CD4-positive, alpha-beta T cell treated with Interleukin-6 for 4 hours (primary cell): ENCODE results near the gene TSSC4.

Experiments used
- DNase-seq: peaks from one replicate; pipeline ENCODE4 v3.0.0-alpha.2; 2020; ENCODE audit warnings: mixed read lengths

Gene TSSC4

DNA sequence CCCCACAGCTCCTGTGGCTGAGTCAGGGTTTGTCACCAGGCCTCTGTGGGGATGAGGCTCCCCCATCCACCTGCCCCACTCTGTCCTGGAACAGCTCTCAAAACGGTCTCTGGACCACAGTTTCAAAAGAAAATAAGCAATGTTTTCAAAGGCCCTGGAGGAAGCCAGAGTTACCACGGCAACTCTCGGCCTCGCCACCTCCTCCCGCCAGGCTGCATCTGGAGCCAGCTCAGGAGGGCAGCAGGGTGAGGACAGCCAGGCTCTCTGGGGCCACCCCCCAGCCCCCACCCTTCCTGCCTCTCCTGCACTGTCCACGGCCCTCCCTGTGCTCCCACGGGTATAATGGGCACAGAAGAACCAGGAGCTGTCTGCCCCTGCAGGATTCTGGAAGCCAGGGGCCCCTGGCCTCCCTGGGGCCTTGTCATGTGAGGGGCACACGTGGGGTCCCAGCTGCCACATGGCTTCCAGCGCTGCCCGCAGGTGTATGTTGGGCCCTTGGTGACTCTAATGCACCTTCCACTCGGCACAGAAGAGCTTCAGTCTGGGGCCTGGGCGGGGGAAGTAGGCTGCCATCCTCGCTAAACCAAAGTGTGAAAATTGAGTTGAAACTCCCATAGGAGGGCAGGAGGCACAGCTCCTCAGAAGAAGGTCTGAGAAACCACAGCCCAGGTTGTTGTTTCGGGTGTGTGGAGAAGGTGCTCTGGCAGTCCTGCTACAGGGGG is 13.1 kb upstream of the TSSC4 start:
- no peak for DNase-seq

DNA sequence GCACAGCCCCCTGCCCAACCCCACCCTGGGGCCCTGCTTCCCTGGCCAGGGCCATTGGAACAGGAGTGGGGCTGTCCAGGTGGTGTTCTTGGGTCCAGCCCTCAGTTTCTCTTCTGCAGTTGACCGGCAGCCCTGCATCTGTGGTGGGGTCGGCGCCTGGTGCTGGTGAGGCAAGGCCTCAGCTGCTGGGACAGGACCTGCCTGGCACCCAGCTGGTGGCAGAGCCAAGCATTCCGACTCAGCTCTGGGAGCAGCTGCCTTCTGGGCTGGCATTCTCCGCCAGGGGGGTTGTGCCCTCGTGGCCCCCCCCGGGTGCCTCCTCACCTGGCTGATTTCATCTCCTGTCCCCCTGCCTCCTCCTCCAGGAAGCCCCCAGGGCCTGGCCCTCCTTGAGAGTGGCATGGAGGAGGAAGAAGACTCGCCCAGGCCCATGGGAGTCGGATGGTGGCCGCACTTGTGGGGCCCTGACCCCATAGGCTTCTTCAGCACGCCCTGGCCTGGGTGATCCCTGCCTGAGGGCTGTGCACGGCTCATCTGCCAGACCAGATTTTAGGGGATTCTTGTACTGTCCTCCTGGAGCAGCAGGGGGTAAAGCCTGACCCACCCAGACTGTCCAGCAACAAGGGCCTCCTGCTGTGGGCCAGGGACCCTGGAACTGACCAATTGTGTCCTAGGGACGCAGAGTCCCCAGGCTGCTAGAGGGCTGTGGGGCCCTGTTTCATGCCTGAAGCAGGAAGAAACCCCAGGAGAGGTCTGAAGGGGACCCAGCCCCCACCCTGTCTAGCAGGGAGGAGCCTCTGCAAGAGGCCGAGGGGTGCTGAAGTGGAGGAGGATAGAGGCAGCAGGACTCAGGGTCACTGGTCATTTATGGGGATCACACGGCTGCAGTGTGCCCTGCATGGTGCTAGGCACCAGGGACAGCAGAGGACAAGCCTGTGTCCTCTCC is 11.8 kb upstream of the TSSC4 start:
- no peak for DNase-seq

DNA sequence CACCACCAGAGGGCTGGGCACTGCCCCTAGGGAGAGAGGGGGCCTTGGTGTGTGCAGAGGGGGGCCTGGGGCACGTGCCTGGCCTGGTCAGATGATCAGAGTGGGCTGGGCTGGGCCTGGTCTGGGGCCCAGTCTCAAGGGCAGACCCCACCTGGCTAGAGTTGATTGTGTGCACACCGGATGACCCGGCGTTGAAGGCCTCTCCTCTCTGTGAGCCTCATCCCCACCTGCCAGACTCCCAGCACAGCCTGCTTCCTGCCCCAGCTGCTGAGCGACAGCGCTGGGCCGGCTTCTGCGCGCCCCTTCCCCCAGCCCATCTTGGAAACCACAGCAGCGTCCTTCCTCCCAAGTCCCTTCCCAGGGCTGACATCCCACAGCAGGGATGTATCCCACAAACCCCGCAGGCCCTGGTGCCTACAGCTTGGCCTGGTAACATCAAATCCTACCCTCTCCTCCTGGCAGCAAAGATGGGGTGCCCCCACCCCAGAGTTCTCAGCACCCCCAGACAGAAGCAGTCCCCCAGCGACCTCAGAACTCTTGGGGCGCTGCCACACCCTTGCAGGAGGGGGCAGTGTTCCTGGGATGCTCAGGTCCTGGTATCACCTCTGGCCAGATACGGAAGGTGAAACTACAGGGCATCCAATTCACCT is 11.0 kb upstream of the TSSC4 start:
- DNase-seq, result no peak

DNA sequence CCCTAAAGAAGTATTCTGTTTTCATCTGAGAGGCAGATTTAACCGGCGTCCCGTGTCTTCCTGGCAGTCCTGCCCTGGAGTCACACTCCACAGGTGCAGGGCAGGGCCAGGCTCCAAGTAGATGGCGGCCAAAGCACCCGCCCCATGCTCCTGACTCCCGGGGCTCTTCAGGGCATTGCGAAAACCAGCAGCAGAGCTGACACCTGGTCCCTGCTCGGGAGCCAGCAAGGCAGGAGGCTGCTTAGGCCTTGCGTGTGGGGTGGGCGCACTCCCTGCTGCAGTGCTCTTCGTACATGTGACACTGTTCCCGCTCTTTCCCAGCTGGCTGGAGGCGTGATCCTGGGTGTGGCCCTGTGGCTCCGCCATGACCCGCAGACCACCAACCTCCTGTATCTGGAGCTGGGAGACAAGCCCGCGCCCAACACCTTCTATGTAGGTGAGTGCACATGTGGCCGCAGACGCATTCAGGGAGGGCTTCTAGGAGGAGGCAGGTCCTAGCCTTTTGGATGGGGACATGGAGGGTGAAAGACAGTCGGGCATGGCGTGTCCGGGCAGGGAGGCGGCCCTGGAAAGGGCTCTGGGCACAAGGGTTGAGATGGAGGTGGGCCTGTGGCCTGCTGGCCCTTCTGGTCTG is 10.3 kb upstream of the TSSC4 start:
- no peak for DNase-seq

GRCh38 chr11:2390725-2391151 is 9.8 kb upstream of the TSSC4 start:
- no peak for DNase-seq

DNA sequence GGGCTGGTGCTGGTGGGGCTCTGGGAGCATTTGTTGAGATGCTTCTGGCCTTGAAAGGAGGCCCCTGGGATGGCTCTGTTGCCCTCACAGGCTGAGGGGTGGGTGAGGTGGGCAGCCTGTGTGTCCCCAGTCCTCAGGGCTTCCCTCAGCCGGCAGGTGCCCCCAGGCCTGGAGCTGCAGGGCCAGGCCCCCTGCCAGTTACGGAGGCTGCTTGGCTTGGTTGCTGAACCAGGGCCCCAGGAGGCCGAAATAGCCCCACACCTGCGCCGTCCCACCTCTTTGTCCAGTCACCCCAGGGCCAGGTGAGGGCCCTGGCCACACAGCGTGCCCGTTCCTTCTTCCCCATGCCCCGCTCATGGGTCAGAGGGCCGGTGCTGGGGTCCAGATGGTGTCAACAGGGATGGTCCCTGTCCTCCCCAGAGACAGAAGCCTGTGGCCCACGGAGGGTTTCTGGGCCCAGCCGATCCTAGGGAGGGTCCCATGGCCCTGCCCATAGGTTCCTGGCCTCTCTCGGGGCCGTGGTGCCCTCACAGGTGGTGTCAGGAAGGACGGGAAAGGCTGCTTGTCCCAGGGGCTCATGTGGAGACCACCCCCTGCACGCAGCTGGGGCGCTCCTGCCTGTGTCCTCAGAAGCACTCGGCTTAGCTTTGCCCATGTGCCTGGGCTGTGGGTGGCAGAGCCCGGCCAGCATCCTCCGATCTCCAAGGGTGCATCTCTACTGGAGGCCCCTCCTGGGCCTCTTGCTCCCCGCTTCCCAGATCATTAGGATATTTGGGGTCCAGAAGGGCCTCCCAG is 9.2 kb upstream of the TSSC4 start:
- DNase-seq, result no peak

GRCh38 chr11:2392241-2392959 is 8.2 kb upstream of the TSSC4 start:
- DNase-seq, result no peak

DNA sequence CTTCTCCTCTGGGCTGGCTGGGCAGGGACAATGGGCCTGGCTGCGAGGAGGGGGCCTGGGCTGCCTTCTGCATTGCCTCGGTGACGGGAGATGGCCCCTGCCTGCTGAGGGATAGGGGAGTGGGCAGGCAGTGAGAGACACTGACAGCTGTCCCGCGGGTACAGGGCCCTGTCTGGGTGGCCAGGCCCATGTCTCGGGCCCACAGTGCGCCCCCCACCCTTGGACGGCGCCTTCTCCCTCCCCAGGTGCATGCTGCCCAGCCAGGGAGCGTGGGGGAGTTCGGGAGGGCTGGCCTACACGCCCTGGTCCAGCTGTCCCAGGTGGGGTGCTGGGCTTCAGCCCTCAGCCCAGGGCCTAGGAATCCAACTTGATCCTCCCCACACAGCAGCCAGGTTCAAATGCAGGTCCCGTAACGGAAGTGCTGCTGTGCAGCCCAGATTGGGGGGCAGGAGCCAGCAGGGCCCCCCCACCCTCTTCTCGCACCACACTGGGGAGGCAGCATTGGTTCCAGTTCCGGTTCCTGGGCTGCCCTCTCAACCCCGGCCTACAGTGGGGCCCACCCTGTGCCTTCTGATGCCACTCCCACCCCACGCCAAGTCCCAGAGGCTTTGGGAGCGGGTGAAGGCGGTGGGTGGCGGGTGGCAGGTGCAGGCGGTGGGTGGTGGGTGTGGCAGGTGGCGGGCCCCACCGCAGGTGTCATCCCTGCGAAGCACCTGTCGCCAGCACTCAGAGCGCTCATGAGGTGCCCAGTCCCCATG is 7.3 kb upstream of the TSSC4 start:
- no peak for DNase-seq

GRCh38 chr11:2393941-2394817 is 6.4 kb upstream of the TSSC4 start:
- DNase-seq, result no peak

DNA sequence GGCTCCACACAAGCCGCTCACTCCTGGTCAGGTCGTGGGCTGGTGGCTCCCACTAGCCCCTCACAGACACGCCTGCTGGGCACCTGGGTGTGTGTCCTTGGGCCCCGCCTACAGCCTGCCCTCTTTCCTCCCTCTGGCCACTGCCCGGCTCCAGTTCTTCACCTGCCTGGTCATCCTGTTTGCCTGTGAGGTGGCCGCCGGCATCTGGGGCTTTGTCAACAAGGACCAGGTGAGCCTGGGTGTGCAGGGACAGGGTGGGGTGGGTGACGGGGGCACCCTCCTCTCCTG is 5.8 kb upstream of the TSSC4 start:
- no peak for DNase-seq

- DNase-seq, result no peak
These were observed 5.3 kb upstream of the TSSC4 start for GRCh38 chr11:2395211-2395730.

- DNase-seq, result no peak
These were observed 4.7 kb upstream of the TSSC4 start for GRCh38 chr11:2395856-2396255.

- DNase-seq, result no peak
These were observed 4.1 kb upstream of the TSSC4 start for GRCh38 chr11:2396471-2396870.

- no peak for DNase-seq
These were observed 3.5 kb upstream of the TSSC4 start for GRCh38 chr11:2397005-2397404.

- DNase-seq, result no peak
These were observed 1.7 kb upstream of the TSSC4 start for GRCh38 chr11:2398664-2399355.

- DNase-seq, result no peak
These were observed 972 bp upstream of the TSSC4 start for GRCh38 chr11:2399488-2400068.

DNA sequence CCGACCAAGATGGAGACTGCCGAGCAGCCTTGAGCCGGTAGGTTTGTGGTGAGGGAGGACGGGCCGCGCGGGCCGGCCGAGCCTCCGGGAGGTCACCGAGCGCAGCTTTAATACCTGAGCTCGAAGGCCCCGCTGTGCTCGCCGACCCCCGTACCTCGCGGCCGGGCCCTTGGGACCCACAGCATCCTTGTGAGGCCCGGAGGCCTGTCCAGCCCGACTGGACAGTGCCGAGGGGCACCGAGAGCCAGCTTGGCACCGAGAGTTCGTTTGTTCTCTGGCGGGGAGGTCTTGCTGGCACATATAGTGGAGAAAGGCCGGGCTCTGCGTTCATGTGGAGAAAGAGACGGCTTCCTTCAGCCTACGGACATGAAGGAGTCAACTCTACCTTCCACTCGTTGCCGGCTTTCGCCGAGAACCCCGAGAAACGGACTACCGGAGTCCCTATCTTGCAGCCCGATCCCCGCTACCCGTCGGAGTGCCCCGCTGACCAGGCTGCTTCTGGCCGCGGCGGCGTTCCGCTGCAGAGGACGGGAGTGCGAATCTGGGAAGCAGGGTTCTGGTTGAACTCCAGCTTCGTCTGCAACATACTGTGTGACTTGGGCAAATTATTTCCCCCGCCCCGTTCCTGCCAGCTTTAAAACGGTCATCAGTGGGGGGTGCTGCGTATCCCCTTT is 349 bp downstream of the TSSC4 start:
- no peak for DNase-seq

DNA sequence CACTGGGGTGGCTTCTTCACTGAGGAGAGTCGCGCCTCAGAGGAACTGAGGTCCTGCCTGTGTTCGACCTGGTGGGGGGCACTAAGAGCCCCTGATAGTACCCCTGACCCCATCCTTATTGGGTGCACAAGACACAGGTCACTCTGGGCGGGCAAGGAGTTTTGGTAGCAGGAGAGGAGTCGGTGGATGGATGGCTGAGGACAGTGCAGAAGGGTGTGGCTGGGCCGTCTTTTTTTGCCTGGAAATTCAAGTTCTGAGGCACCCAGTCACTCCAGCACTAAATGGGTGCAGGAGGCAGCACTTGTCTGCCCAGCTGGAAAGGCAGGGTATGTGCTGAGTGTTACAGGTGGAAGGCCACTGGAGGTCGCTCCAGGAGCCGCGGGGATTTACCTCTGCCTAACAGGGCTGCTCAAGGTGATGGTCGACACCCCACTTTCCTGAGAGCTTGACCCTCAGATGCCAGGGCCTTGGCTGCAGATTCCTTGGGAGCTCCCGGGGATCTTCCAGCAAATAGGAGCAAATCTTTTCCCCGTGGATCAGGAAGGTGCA is 960 bp downstream of the TSSC4 start:
- DNase-seq, result no peak
